H1 (cell line): ENCODE data around the gene DCDC2C. TPM values are rescaled to one million over a fixed set of nuclear protein-coding genes. Genes with fewer than 3 reads are reported as not detected.

Experiments used
- CBX5 ChIP-seq: fragments of 300-800, 300-1000 bp; sonication (generic); IDR thresholded peaks from 2 replicates; pipeline ENCODE4 v1.7.1; 2016; ENCODE audit warnings: antibody characterized with exemption, low read length, low read depth
- CREB1 ChIP-seq: IDR thresholded peaks from 2 replicates; pipeline ENCODE4 v1.6.1; 2012; ENCODE audit warnings: inconsistent platforms
- FOSL1 ChIP-seq: IDR thresholded peaks from 2 replicates; pipeline ENCODE4 v1.6.1; 2011; ENCODE audit warnings: mild to moderate bottlenecking, low read depth, low read length, moderate library complexity; ENCODE audit not compliant: insufficient read depth
- POLR2A ChIP-seq, 2 experiments: IDR thresholded peaks; 1 replicate in 1 of 2; 2 replicates in 1 of 2; pipeline ENCODE4 v1.6.1; 2011; ENCODE audit warnings: low read depth in 2 of 2, low read length in 2 of 2, mild to moderate bottlenecking in 2 of 2; ENCODE audit errors: control extremely low read depth in 1 of 2
- SP1 ChIP-seq: IDR thresholded peaks from 2 replicates; pipeline ENCODE4 v1.6.1; 2011; ENCODE audit warnings: low read depth, low read length
- SP2 ChIP-seq: IDR thresholded peaks from 2 replicates; pipeline ENCODE4 v1.6.1; 2012; ENCODE audit warnings: mild to moderate bottlenecking, low read length, inconsistent platforms
- TEAD4 ChIP-seq: IDR thresholded peaks from 2 replicates; pipeline ENCODE4 v1.6.1; 2012; ENCODE audit warnings: low read depth, low read length, inconsistent platforms, mixed read lengths
- ZNF274 ChIP-seq: IDR thresholded peaks from 2 replicates; pipeline ENCODE4 v1.7.0; 2012; ENCODE audit warnings: low read length, borderline replicate concordance; ENCODE audit errors: extremely low read depth
- polyA plus RNA-seq, 7 experiments: library from polyadenylated mRNA; depleted of rRNA in 3 of 7; stranded (reverse) in 5 of 7; unstranded in 2 of 7; fragments of >200 nt in 5 of 7; fragments of 200-250 nt in 2 of 7; gene quantifications; 1 replicate in 5 of 7; 2 replicates in 1 of 7; 4 replicates in 1 of 7; pipeline versions ENCODE4 v1.2.1 to v1.2.3, GENCODE V29; 2011 to 2013; ENCODE audit warnings: missing spikeins in 2 of 7, mixed read lengths in 2 of 7
- total RNA-seq: library from RNA; stranded (reverse); fragmentation: NEBNext Ultra II Directional; extraction: Animal tissue kit (Norgen Biotek cat#: 25700); gene quantifications from 2 replicates; pipeline ENCODE4 v1.2.1, GENCODE V29; 2021
- TF ChIP-seq, protein P1 (sequence below): IDR thresholded peaks from 2 replicates; pipeline ENCODE4 v1.6.1; 2011; ENCODE audit warnings: low read length, improper control_type of control experiment

Gene DCDC2C
- total and polyA plus RNA-seq, 2 of the 8 experiments (the other 6 are each of a cell fraction or from before 2014, with no cell fraction given): 0.50 TPM; not detected in 1

DNA sequence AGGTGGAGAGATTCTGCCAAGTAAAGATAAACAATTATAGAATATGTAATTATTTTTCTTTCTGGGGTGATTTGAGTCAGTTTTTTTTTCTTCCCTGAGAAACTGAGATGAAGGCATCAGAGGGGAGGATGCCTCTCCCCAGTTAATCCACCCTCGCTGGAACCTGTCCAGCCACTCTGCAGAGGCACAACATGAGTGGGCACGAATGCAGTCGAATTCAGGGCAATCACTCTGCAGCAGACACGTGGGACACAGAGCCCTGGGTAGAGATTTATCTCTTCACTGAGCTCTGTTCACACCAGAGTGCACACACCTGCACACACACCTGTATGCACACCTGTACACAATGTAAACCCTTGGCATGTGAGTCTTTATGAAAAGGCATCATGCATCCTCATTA, 154.2 kb downstream of the DCDC2C start (continued):
- TF ChIP-seq FOSL1 (no peak), SP1 (no peak), CBX5 (no peak), CREB1 (no peak), TEAD4 (no peak), SP2 (no peak), ZNF274 (no peak), POLR2A (IDR thresholded peaks at IDR 0.05; ENCODE audit: control extremely low read depth in 1 of 2, low read depth in 2 of 2, low read length in 2 of 2) (no peak)
- TF ChIP-seq, protein P1, sequence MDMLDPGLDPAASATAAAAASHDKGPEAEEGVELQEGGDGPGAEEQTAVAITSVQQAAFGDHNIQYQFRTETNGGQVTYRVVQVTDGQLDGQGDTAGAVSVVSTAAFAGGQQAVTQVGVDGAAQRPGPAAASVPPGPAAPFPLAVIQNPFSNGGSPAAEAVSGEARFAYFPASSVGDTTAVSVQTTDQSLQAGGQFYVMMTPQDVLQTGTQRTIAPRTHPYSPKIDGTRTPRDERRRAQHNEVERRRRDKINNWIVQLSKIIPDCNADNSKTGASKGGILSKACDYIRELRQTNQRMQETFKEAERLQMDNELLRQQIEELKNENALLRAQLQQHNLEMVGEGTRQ: no peak
- TF ChIP-seq, all 59 proteins: peak for 0
